ENCODE data around the gene MYD88. TPM values are rescaled to one million over a fixed set of nuclear protein-coding genes. Genes with fewer than 3 reads are reported as not detected.

Gene MYD88
- total and polyA plus RNA-seq, 7 donors, result 2.9 to 7.0 (median 4.4) TPM

DNA sequence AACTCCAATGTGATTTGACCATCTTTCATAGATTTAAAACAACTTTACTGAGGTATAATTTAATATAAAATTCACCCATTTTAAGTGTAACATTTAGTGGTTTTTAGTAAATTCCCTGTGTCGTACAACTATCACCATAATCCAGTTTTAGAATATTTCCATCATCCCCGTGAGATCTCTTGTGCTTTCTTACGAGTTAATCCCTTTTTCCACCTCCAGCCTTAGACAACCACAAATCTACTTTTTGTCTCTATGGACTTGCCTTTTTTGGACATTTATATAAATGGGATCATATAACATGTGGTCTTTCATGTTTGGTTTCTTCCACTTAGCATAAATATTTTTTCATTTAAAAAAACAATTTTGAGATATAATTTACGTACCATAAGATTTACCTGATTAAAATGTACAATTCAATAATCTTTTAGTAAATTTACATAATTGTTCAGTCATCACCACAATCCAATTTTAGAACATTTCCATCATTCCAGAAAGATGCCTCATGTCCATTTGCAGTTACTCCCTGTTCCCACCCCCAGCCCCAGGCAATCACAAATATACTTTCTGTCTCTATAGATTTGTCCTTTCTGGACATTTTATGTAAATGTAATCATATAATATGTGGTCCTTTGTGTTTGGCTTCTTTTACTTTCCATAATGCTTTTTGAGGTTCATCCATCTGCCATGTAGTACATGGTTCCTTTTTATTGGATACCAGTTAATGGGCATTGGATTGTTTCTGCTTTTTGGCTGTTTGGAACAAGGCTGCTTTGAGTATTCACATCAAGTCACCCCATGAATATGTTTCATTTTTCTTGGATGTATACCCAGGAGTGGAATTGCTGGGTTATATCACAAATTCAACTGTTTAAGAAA is 29.9 kb downstream of the MYD88 start:
- peaks cover 43% of the 10 kb centered on the region for H3K4me1 ChIP-seq
- no peak for ATAC-seq
- H3K36me3 ChIP-seq (ENCODE audit: insufficient read depth in 1 of 2, low read depth in 1 of 2), result no peaks in the 10 kb centered on the region
- H3K4me3 ChIP-seq, result no peak overlapping the region
- intact Hi-C loops (cut with DNase I), result loop anchor here in 1 of 2 donors (10.0 kb wide), 1 partner anchor 1174 kb away; the partner anchor contains the start of genes EPM2AIP1 and MLH1
- WGBS, 3 donors, result 88 to 97% (median 91%) methylated on average over 4 of the region's 4 CpGs
- TF ChIP-seq, protein P1, sequence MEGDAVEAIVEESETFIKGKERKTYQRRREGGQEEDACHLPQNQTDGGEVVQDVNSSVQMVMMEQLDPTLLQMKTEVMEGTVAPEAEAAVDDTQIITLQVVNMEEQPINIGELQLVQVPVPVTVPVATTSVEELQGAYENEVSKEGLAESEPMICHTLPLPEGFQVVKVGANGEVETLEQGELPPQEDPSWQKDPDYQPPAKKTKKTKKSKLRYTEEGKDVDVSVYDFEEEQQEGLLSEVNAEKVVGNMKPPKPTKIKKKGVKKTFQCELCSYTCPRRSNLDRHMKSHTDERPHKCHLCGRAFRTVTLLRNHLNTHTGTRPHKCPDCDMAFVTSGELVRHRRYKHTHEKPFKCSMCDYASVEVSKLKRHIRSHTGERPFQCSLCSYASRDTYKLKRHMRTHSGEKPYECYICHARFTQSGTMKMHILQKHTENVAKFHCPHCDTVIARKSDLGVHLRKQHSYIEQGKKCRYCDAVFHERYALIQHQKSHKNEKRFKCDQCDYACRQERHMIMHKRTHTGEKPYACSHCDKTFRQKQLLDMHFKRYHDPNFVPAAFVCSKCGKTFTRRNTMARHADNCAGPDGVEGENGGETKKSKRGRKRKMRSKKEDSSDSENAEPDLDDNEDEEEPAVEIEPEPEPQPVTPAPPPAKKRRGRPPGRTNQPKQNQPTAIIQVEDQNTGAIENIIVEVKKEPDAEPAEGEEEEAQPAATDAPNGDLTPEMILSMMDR (IDR thresholded peaks at IDR 0.05), result no peak
- no peak overlapping the region for H3K27ac ChIP-seq
- H3K27me3 ChIP-seq (ENCODE audit: insufficient read depth in 3 of 3, low read length in 2 of 3), result no peaks in the 10 kb centered on the region
- no peak for DNase-seq
- no peaks in the 10 kb centered on the region for H3K9me3 ChIP-seq

DNA sequence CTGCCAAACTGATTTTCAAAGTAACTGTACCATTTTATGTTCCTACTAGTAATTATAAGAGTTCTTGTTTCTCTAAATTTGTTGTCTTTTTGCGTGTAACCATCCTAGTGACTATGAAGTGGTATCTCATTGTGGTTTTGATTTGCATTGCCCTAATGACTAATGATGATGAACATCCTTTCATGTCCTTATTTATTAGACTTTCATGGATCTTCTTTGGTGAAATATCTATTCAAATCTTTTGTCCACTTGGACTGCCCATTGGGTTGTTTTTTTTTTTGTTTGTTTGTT is 30.5 kb downstream of the MYD88 start:
- Histone ChIP-seq H3K27ac (no peak overlapping the region), H3K4me3 (no peak overlapping the region), H3K4me1 (peaks cover 43% of the 10 kb centered on the region), H3K9me3 (no peaks in the 10 kb centered on the region), H3K27me3 (ENCODE audit: insufficient read depth in 3 of 3, low read length in 2 of 3) (no peaks in the 10 kb centered on the region), H3K36me3 (ENCODE audit: insufficient read depth in 1 of 2, low read depth in 1 of 2) (no peaks in the 10 kb centered on the region)
- WGBS, 3 donors, result 86 to 91% (median 90%) methylated on average over 1 of the region's 1 CpG
- DNase-seq (no peak), ATAC-seq (no peak)
- intact Hi-C loops (cut with DNase I), result loop anchor here in 1 of 2 donors (10.0 kb wide), 1 partner anchor 1174 kb away; the partner anchor contains the start of genes EPM2AIP1 and MLH1
- TF ChIP-seq, protein P1 (IDR thresholded peaks at IDR 0.05), result no peak

DNA sequence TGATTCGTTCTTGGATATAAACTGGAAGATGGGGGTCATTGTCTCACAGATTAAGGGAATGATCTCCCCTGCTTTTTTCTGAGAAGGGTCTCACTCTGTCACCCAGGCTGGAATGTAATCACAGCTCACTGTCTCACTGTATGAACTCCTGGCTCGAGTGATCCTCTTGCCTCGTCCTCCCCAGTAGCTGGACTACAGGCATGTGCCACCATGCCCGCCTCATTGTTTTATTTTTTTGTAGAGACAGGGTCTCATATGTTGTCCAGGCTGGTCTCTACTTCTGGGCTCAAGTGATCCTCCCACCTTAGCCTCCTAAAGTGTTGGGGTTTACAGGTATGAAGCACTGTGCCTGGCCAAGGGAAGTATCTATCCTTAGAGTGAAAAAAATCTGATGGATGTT is 32.3 kb downstream of the MYD88 start:
- H3K4me1 ChIP-seq, result peaks cover 50% of the 10 kb centered on the region
- DNase-seq (no peak), ATAC-seq (peak in 1 of 4 donors; percentile 35)
- no peak overlapping the region for H3K4me3 ChIP-seq
- no peaks in the 10 kb centered on the region for H3K9me3 ChIP-seq
- intact Hi-C loops (cut with DNase I), result no loop called here
- no peak overlapping the region for H3K27ac ChIP-seq
- H3K36me3 ChIP-seq (ENCODE audit: insufficient read depth in 1 of 2, low read depth in 1 of 2), result no peaks in the 10 kb centered on the region
- WGBS, 3 donors, result 66 to 87% (median 69%) methylated on average over 4 of the region's 4 CpGs
- no peaks in the 10 kb centered on the region for H3K27me3 ChIP-seq (ENCODE audit: insufficient read depth in 3 of 3, low read length in 2 of 3)
- TF ChIP-seq, protein P1 (IDR thresholded peaks at IDR 0.05), result no peak

DNA sequence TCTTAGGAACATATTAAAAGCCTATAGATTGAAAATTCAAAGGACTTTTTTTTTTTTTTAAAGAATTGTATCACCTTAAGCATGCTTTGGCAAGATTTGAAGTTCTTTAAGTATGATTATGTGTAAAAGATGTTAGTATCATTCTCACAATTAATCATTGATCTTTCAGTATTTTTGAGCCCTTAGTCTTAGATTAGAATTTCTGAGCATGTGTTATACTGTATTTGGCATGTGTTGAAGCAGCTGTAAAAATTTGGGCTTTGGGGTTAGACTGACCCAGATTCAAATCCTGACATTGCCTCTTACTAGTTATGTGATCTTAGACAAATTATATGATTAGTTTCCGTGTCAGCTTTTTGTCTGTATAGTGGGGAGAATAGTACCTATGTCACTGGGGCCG is 33.2 kb downstream of the MYD88 start:
- ATAC-seq (no peak), DNase-seq (no peak)
- intact Hi-C loops (cut with DNase I), result no loop called here
- Histone ChIP-seq H3K36me3 (ENCODE audit: insufficient read depth in 1 of 2, low read depth in 1 of 2) (no peaks in the 10 kb centered on the region), H3K27ac (no peak overlapping the region), H3K4me1 (peaks cover 45% of the 10 kb centered on the region), H3K27me3 (ENCODE audit: insufficient read depth in 3 of 3, low read length in 2 of 3) (no peaks in the 10 kb centered on the region), H3K4me3 (no peak overlapping the region), H3K9me3 (no peaks in the 10 kb centered on the region)
- TF ChIP-seq, protein P1 (IDR thresholded peaks at IDR 0.05), result no peak
- WGBS, 3 donors, result 82 to 89% (median 84%) methylated on average over 2 of the region's 2 CpGs

Data from psoas muscle (tissue), 8 donors.